T-helper 2 cell treated with Interferon-gamma antibody and Interleukin-4, amounts not matched to agents 5 μg/mL and 100 μg/mL, for 36 hours (primary cell): ENCODE measurements around the gene MAP2K3.

ENCODE experiments used
- DNase-seq: peaks from one replicate; pipeline ENCODE4 v3.0.0; 2021; ENCODE audit warnings: low spot score
- H3K27ac Mint-ChIP-seq: one replicate; pipeline ENCODE4 v1.8.0; 2021; ENCODE audit warnings: mild to moderate bottlenecking, mixed read lengths
- H3K27me3 Mint-ChIP-seq: one replicate; pipeline ENCODE4 v1.8.0; 2021; ENCODE audit warnings: low read depth, mixed read lengths
- H3K36me3 Mint-ChIP-seq: one replicate; pipeline ENCODE4 v1.8.0; 2021; ENCODE audit warnings: low read depth, mixed read lengths
- H3K4me1 Mint-ChIP-seq: one replicate; pipeline ENCODE4 v1.8.0; 2021; ENCODE audit warnings: low read depth, mixed read lengths
- H3K4me3 Mint-ChIP-seq: one replicate; pipeline ENCODE4 v1.8.0; 2022; ENCODE audit warnings: mild to moderate bottlenecking, moderate library complexity, mixed read lengths
- H3K9me3 Mint-ChIP-seq: one replicate; pipeline ENCODE4 v1.8.0; 2021; ENCODE audit warnings: mixed read lengths

MAP2K3 gene

DNA sequence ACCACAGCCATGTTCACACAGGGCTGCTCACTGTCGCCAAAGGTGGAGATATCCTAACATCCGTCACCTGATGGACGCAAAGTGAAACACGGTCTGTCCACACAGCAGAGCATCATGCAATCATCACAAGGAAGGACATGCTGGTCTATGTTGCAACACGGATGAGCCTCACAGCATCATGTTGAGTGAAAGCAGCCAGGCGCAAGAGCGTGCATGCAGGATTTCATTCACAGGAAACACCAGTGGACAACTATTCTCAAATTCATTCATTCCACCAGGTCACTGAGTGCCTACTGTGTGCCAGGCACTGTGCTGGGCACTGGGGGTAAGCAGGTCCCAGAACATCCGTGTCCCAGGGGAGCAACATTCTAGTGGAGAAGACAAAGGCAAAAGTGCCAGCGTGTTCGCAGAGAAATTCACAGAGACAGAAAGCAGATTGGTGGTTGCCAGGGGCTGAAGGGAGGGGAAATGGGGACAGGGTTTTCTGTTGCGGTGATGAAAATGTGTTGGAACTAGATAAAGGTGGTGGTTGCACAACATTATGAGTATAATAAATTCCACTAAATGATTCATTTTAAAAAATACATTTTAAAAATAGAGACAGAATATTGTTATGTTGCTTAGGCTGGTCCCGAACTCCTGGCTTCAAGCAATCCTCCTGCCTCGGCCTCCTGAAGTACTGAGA, 69.0 kb downstream of the MAP2K3 start:
- DNase-seq: no peak
- Mint-ChIP-seq H3K4me1 (no peaks in the 10 kb centered on the region), H3K27me3 (no peaks in the 10 kb centered on the region), H3K9me3 (peaks cover 3% of the 10 kb centered on the region), H3K27ac (no peak overlapping the region), H3K4me3 (no peak overlapping the region), H3K36me3 (no peaks in the 10 kb centered on the region)

DNA sequence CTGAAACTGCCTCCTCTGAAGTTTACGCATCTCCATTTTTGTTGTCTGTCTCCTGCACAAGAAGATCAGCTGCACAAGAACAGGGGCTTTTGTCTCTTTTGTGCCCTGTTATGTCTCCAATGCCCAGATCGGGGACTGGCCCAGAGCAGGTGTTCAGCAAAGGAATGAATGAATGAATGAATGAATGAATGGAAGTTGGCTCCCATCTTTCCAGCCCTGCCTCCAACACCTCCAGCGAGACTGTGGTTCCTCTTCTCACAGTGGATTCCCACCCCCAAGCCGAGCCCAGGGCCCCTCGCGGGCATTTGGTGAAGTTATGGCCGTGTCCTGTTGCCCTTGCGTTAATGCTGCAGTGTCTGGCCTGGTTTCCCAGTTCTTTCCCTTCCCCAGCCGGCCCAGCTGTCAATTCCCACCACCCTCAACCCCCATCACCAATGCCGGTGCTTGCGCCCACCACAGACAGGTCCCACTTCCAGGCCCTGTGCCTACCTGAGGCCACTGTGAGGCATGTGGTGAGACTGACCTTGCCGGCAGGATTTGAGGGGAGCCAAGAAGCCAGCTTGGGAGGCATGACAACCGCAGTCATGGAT, 70.4 kb downstream of the MAP2K3 start:
- H3K4me3 Mint-ChIP-seq: no peak overlapping the region
- H3K27ac Mint-ChIP-seq: no peak overlapping the region
- H3K4me1 Mint-ChIP-seq: no peaks in the 10 kb centered on the region
- H3K36me3 Mint-ChIP-seq: no peaks in the 10 kb centered on the region
- no peak for DNase-seq
- H3K9me3 Mint-ChIP-seq: peaks cover 2% of the 10 kb centered on the region
- no peaks in the 10 kb centered on the region for H3K27me3 Mint-ChIP-seq

- H3K4me1 Mint-ChIP-seq: no peaks in the 10 kb centered on the region
- DNase-seq: no peak
- H3K4me3 Mint-ChIP-seq: no peak overlapping the region
- H3K27me3 Mint-ChIP-seq: no peaks in the 10 kb centered on the region
- H3K9me3 Mint-ChIP-seq: no peaks in the 10 kb centered on the region
- no peaks in the 10 kb centered on the region for H3K36me3 Mint-ChIP-seq
- H3K27ac Mint-ChIP-seq: no peak overlapping the region
Measured at GRCh38 chr17:21355586-21355985, 71.1 kb downstream of the MAP2K3 start.

DNA sequence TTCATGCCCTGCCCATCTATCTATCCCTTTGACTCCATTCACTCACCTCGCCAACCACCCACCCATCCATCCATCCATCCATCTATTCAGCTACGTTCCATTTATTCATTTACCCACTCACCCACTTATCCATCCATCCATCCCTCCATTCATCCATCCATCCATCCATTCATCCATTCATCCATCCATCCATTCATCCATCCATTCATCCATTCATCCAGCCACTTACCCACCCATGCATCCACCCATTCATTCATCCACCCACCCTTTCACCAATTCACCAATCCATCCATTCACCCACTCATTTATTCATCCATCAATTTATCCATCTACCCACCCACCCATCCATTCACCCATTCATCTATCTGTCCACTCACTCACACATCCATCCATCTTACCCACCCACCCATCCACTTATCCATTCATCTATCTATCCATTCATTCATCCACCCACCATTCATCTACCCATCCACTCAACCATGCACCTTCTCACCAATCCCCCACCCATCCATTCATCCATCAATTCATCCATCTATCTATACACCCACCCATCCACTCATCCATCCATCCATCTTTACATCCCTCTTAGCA, 72.1 kb downstream of the MAP2K3 start:
- Mint-ChIP-seq H3K9me3 (no peaks in the 10 kb centered on the region), H3K4me1 (no peaks in the 10 kb centered on the region), H3K27ac (no peak overlapping the region)

DNA sequence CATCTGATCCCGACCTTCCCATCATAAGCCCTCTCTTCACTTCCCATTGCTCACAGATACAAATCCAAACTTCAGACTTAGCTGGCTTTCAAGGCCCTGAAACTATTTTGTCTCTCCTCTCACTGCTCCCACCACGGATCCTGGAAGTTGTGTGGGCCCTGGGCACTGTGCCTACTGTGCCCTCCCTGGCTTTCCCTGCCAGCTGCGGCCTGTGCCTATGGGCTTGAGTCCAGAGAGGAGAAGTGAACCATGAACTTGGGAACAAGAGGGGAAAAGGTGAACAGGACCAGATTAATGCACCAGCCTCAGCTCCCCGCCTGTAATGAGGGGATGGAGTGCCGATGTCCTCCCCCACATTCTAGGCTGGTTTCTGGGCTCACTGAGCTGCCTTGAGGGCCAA, 72.8 kb downstream of the MAP2K3 start:
- no peak for DNase-seq
- Mint-ChIP-seq H3K9me3 (no peaks in the 10 kb centered on the region), H3K4me3 (no peak overlapping the region), H3K36me3 (no peaks in the 10 kb centered on the region), H3K27ac (no peak overlapping the region), H3K4me1 (no peaks in the 10 kb centered on the region), H3K27me3 (no peaks in the 10 kb centered on the region)

More for the DNA sequence above, 72.1 kb downstream of the MAP2K3 start:
- Mint-ChIP-seq H3K27me3 (no peaks in the 10 kb centered on the region), H3K4me3 (no peak overlapping the region), H3K36me3 (no peaks in the 10 kb centered on the region)
- no peak for DNase-seq

DNA sequence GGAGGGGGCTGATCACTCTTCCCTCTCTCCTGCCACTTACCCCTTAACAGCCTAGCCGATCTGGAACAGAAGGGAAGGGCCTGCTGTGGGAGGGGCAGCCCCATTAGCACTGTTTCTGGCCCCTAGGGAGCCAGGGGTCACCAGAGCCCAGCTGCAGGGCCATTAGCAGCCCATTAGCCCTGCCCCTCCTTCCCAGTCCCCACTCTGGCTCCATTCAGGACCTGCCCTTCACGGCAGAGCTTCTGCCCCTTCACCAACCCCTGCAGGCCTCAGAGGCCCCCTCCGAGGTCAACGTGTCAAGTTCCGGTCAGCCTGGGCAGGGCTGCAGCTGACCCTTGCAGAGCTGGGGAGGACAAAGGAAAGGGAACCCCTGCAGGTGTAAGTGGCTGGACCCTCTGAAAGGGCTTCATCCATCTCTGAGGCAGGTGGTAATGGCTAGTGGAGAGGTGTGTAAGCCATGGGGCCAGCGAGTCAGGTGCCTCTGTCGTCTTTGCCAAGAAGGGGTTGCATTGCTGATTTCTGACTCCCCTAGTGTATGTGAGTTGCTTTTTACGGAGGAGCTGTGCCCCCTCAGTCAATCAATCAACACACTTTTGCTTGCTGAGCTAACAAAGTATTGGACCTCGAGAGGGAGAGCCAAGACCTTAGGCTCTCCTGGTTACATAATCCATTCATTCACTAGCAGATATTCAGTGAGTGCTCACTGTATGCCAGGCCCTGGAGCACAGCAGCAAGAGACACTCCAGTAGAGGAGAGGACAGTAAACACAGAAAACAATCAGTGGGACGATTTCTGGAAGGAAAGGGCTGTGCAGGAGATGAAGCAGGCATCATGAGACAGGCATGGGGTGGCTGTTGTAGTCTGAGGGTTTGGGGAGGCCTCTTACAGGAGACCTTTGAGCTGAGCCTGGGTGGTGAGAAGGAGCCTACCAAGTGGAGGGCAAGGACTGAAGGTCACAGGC, 73.5 kb downstream of the MAP2K3 start:
- no peak overlapping the region for H3K27ac Mint-ChIP-seq
- H3K27me3 Mint-ChIP-seq: no peaks in the 10 kb centered on the region
- DNase-seq: no peak
- H3K9me3 Mint-ChIP-seq: no peaks in the 10 kb centered on the region
- H3K4me1 Mint-ChIP-seq: no peaks in the 10 kb centered on the region
- no peak overlapping the region for H3K4me3 Mint-ChIP-seq
- no peaks in the 10 kb centered on the region for H3K36me3 Mint-ChIP-seq

- no peaks in the 10 kb centered on the region for H3K9me3 Mint-ChIP-seq
- no peak overlapping the region for H3K27ac Mint-ChIP-seq
- no peaks in the 10 kb centered on the region for H3K4me1 Mint-ChIP-seq
- no peaks in the 10 kb centered on the region for H3K36me3 Mint-ChIP-seq
- no peaks in the 10 kb centered on the region for H3K27me3 Mint-ChIP-seq
- H3K4me3 Mint-ChIP-seq: no peak overlapping the region
- no peak for DNase-seq
Measured at GRCh38 chr17:21358682-21359482, 74.4 kb downstream of the MAP2K3 start.

GRCh38 chr17:21359483-21359840, 75.0 kb downstream of the MAP2K3 start:
- no peaks in the 10 kb centered on the region for H3K36me3 Mint-ChIP-seq
- no peaks in the 10 kb centered on the region for H3K9me3 Mint-ChIP-seq
- no peak for DNase-seq
- H3K27ac Mint-ChIP-seq: no peak overlapping the region
- no peak overlapping the region for H3K4me3 Mint-ChIP-seq
- H3K4me1 Mint-ChIP-seq: no peaks in the 10 kb centered on the region
- H3K27me3 Mint-ChIP-seq: no peaks in the 10 kb centered on the region

GRCh38 chr17:21360048-21360447, 75.5 kb downstream of the MAP2K3 start:
- Mint-ChIP-seq H3K4me3 (no peak overlapping the region), H3K4me1 (no peaks in the 10 kb centered on the region), H3K9me3 (no peaks in the 10 kb centered on the region), H3K27me3 (no peaks in the 10 kb centered on the region), H3K27ac (no peak overlapping the region), H3K36me3 (no peaks in the 10 kb centered on the region)
- DNase-seq: no peak

DNA sequence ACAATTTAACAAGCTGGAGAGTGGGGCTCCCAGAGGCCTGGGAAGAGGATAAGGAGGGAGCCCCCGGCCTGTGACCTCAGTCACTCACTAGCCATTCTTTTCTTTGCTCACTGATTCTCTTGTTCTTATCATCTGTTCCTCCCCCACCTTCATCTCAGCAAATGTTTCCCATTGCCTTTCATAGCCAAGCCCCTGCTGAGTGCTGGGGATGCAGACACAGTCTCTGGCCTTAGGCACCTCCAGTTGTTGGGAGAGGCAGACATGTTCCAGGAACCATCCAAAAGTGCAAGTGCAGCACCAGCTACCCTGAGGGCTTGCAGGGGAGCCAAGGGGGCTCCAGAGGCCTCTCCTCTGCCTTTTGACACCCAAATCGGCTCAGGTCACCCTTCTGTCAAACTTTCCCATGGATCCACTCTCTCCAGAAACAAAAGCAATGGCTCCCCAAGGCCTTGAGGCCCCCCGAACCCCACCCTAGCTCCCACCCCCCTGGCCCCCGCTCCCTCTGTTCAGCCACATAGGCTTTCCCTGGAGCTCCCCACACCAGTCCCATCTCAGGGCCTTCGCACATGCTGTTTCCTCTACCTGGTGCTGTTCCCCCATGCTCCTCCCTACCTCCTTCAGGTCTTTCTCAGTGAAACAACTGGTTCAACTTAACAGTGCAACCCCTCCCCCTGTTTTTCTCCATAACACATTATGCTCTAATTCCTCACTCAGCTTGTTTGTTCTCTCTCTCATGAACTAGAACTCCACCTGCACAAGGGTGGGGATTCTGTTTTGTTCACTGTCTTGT, 76.7 kb downstream of the MAP2K3 start:
- H3K9me3 Mint-ChIP-seq: no peaks in the 10 kb centered on the region
- H3K27ac Mint-ChIP-seq: no peak overlapping the region
- no peaks in the 10 kb centered on the region for H3K27me3 Mint-ChIP-seq
- H3K4me3 Mint-ChIP-seq: no peak overlapping the region
- H3K36me3 Mint-ChIP-seq: no peaks in the 10 kb centered on the region
- no peak for DNase-seq
- H3K4me1 Mint-ChIP-seq: no peaks in the 10 kb centered on the region

DNA sequence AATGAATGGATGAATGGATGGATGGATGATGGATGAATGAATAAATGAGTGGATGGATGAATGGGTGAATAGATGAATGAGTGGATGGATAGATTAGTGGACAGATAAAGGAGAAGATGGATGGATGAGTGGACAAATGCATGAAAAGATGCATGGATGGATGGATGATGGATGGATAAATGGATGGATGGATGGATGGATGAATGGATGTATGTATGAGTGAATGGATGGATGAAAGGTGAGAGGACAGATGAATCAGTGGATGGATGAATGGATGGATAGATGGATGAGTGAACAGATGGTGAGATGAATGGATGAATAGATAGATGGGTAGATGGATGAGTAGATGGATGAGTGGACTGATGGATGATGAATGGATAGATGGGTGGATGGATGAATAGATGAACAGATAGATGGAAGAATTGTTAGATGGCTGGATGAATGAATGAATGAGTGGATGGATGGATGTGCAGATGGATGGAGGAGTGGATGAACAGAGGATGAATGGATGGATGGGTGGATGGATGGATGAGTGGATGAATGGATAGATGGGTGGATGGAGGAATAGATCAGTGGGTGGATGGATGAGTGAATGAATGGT, 77.9 kb downstream of the MAP2K3 start:
- no peak overlapping the region for H3K27ac Mint-ChIP-seq
- no peak for DNase-seq
- H3K4me1 Mint-ChIP-seq: no peaks in the 10 kb centered on the region
- H3K36me3 Mint-ChIP-seq: no peaks in the 10 kb centered on the region
- no peaks in the 10 kb centered on the region for H3K27me3 Mint-ChIP-seq
- H3K4me3 Mint-ChIP-seq: no peak overlapping the region
- no peaks in the 10 kb centered on the region for H3K9me3 Mint-ChIP-seq

DNA sequence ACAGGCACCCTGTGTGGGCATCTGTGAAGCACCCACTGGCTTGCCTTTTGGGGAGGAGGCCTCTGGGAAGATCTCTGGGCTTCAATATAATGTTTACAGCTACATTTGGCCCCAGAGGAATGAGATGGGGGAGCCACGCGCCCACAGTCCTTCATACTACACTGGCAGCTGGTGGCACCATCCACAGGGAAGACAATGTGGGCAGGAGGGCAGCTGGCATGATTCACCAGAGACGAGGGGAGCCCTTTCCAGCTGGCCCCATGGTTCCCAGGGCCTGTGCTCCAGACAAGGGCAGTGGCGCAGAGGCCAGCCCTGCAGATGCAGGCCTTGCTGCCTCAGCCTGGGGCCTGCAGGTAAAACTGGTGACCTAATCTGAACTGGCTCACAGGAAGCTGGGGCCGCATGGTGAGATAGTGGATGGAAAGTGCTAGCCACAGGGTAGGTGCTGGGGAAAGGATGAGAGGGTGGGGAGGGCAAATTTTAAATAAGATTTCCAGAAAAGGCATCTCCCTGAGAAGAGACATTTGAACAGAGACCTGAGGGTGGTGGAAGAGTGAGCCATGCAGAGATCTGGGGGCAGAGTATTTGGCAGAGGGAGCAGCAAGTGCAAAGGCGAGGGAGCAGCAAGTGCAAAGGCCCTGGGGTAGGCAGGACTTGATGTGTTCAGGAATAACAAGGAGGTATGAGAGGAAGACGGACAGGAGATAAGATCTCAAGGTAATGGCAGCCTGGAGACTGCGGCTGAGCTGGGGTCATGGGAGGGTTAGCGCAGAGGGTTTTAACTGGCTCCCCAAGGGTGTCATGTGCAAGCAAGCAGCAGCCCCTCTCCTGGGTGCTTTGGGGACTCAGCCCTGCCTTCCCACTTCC, 79.5 kb downstream of the MAP2K3 start:
- H3K27ac Mint-ChIP-seq: no peak overlapping the region
- no peaks in the 10 kb centered on the region for H3K9me3 Mint-ChIP-seq
- H3K4me3 Mint-ChIP-seq: no peak overlapping the region
- no peak for DNase-seq
- no peaks in the 10 kb centered on the region for H3K36me3 Mint-ChIP-seq
- no peaks in the 10 kb centered on the region for H3K4me1 Mint-ChIP-seq
- no peaks in the 10 kb centered on the region for H3K27me3 Mint-ChIP-seq
